IMR-90 (cell line): ENCODE measurements around the gene HYAL4. TPM values are rescaled to one million over a fixed set of nuclear protein-coding genes. Genes with fewer than 3 reads are reported as not detected.

Experiments used
- ATAC-seq: fragments of 200-7000 bp; cut with Tn5 transposase; 2 replicates; pipeline ENCODE4 v1.9.1; 2020; ENCODE audit warnings: low read depth, mild to moderate bottlenecking, moderate library complexity
- BruUV-seq: library from RNA; stranded (reverse); fragments of 400-500 nt; replicated peaks from 2 replicates; lab custom pipeline; 2021; lab: Mats Ljungman, UMichigan
- CTCF ChIA-PET: fragments of 300-600 bp; formaldehyde crosslinking; extraction: SDS; loops from one replicate; lab custom pipeline; 2021; ENCODE audit warnings: antibody characterized with exemption; lab: Yijun Ruan, JAX
- POLR2A ChIA-PET: fragments of 300-600 bp; sonication (Branson Sonifier 250); formaldehyde crosslinking; loops from one replicate; lab custom pipeline; 2022; ENCODE audit warnings: antibody characterized with exemption; ENCODE audit not compliant: unreplicated experiment; lab: Charles Lee
- DNase-seq: peaks from one replicate; pipeline ENCODE4 v3.0.0; 2013
- H2AFZ ChIP-seq: replicated peaks from 2 replicates; pipeline ENCODE3; 2013; ENCODE audit warnings: low read length, mild to moderate bottlenecking; ENCODE audit not compliant: poor library complexity
- H2AK5ac ChIP-seq: 2 replicates; pipeline ENCODE4 v1.6.1; 2013; ENCODE audit warnings: low read depth, low read length, inconsistent platforms
- H2AK9ac ChIP-seq: replicated peaks from 2 replicates; pipeline ENCODE3; 2013; ENCODE audit warnings: mild to moderate bottlenecking, low read depth, low read length, moderate library complexity; ENCODE audit not compliant: poor library complexity
- H2BK120ac ChIP-seq: 2 replicates; pipeline ENCODE4 v1.6.1; 2013; ENCODE audit warnings: low read depth, low read length, inconsistent platforms
- H2BK15ac ChIP-seq: 3 replicates; pipeline ENCODE4 v1.6.1; 2013; ENCODE audit warnings: low read depth, low read length, inconsistent platforms
- H2BK20ac ChIP-seq: 2 replicates; pipeline ENCODE4 v1.6.1; 2013; ENCODE audit warnings: low read depth, mild to moderate bottlenecking, inconsistent platforms, low read length, moderate library complexity
- H2BK5ac ChIP-seq: 2 replicates; pipeline ENCODE4 v1.6.1; 2013; ENCODE audit warnings: mild to moderate bottlenecking, low read depth, low read length, inconsistent platforms; ENCODE audit not compliant: poor library complexity, severe bottlenecking
- H3K14ac ChIP-seq: replicated peaks from 2 replicates; pipeline ENCODE4 v1.6.1; 2013; ENCODE audit warnings: low read depth, low read length, inconsistent platforms
- H3K18ac ChIP-seq: 2 replicates; pipeline ENCODE4 v1.6.1; 2013; ENCODE audit warnings: low read depth, low read length, control low read depth
- H3K23ac ChIP-seq: 2 replicates; pipeline ENCODE4 v1.6.1; 2013; ENCODE audit warnings: low read depth, low read length, inconsistent platforms
- H3K27ac ChIP-seq: 2 replicates; pipeline ENCODE4 v1.5.1; 2013; ENCODE audit warnings: mild to moderate bottlenecking, control low read depth, low read length; ENCODE audit not compliant: insufficient read depth
- H3K27me3 ChIP-seq: 2 replicates; pipeline ENCODE4 v1.6.1; 2013; ENCODE audit warnings: low read length; ENCODE audit not compliant: control insufficient read depth, insufficient read depth
- H3K36me3 ChIP-seq: 2 replicates; pipeline ENCODE4 v1.6.1; 2013; ENCODE audit warnings: low read length, mixed read lengths; ENCODE audit not compliant: control insufficient read depth, insufficient read depth
- H3K4ac ChIP-seq: 2 replicates; pipeline ENCODE4 v1.6.1; 2013; ENCODE audit warnings: low read depth, low read length, inconsistent platforms
- H3K4me1 ChIP-seq: 2 replicates; pipeline ENCODE4 v1.6.1; 2013; ENCODE audit warnings: low read length, mixed read lengths; ENCODE audit not compliant: control insufficient read depth, insufficient read depth
- H3K4me2 ChIP-seq: 2 replicates; pipeline ENCODE4 v1.6.1; 2013; ENCODE audit warnings: low read depth, mild to moderate bottlenecking, control low read depth, low read length, moderate library complexity
- H3K4me3 ChIP-seq: 2 replicates; pipeline ENCODE4 v1.5.1; 2013; ENCODE audit warnings: low read depth, mild to moderate bottlenecking, control low read depth, low read length, moderate library complexity; ENCODE audit not compliant: insufficient read depth
- H3K56ac ChIP-seq: 2 replicates; pipeline ENCODE4 v1.6.1; 2013; ENCODE audit warnings: low read length, inconsistent platforms; ENCODE audit not compliant: insufficient read depth; ENCODE audit errors: extremely low read depth
- H3K79me1 ChIP-seq, 2 experiments: 2 replicates each; pipeline ENCODE4 v1.6.1; 2013; ENCODE audit warnings: low read length in 2 of 2, inconsistent platforms in 1 of 2, low read depth in 1 of 2
- H3K9ac ChIP-seq: 2 replicates; pipeline ENCODE4 v1.6.1; 2013; ENCODE audit warnings: low read depth, low read length, control low read depth
- H3K9me1 ChIP-seq: 2 replicates; pipeline ENCODE4 v1.6.1; 2013; ENCODE audit warnings: low read length, inconsistent platforms; ENCODE audit not compliant: insufficient read depth
- H3K9me3 ChIP-seq: 2 replicates; pipeline ENCODE4 v1.6.1; 2013; ENCODE audit warnings: low read length; ENCODE audit not compliant: control insufficient read depth, insufficient read depth
- H4K20me1 ChIP-seq: 2 replicates; pipeline ENCODE4 v1.6.1; 2013; ENCODE audit warnings: low read length, inconsistent platforms; ENCODE audit not compliant: insufficient read depth
- H4K5ac ChIP-seq: 2 replicates; pipeline ENCODE4 v1.6.1; 2013; ENCODE audit warnings: mild to moderate bottlenecking, low read depth, low read length, control low read depth
- H4K8ac ChIP-seq, 2 experiments: 2 replicates each; pipeline ENCODE4 v1.6.1; 2013; ENCODE audit warnings: low read depth in 2 of 2, low read length in 2 of 2, control low read depth in 1 of 2, inconsistent platforms in 1 of 2
- H4K91ac ChIP-seq: 2 replicates; pipeline ENCODE4 v1.6.1; 2013; ENCODE audit warnings: low read depth, low read length, inconsistent platforms; ENCODE audit not compliant: insufficient read depth
- BHLHE40 ChIP-seq: fragments of 150-350 bp; IDR thresholded peaks from 2 replicates; pipeline ENCODE4 v1.6.1; 2016; ENCODE audit warnings: mild to moderate bottlenecking, low read depth, low read length
- CEBPB ChIP-seq: IDR thresholded peaks from 2 replicates; pipeline ENCODE4 v1.6.1; 2012; ENCODE audit warnings: low read depth, low read length, improper control_type of control experiment
- CHD1 ChIP-seq: IDR thresholded peaks from 2 replicates; pipeline ENCODE4 v1.6.1; 2012; ENCODE audit warnings: low read depth, low read length, improper control_type of control experiment
- CTCF ChIP-seq: conservative IDR thresholded peaks from 2 replicates; pipeline ENCODE4 v1.5.1; 2012; ENCODE audit warnings: mild to moderate bottlenecking, low read depth, low read length, improper control_type of control experiment
- FOS ChIP-seq: fragments of 150-350 bp; IDR thresholded peaks from 2 replicates; pipeline ENCODE4 v1.6.1; 2016; ENCODE audit warnings: low read depth, low read length
- MAFK ChIP-seq: IDR thresholded peaks from 2 replicates; pipeline ENCODE4 v1.6.1; 2012; ENCODE audit warnings: low read depth, low read length, improper control_type of control experiment
- MAZ ChIP-seq: IDR thresholded peaks from 2 replicates; pipeline ENCODE4 v1.6.1; 2012; ENCODE audit warnings: low read depth, mild to moderate bottlenecking, low read length, improper control_type of control experiment, moderate library complexity, borderline replicate concordance
- MXI1 ChIP-seq: IDR thresholded peaks from 2 replicates; pipeline ENCODE4 v1.6.1; 2012; ENCODE audit warnings: low read depth, mild to moderate bottlenecking, low read length, moderate library complexity, borderline replicate concordance
- NFE2L2 ChIP-seq: fragments of 150-350 bp; IDR thresholded peaks from 2 replicates; pipeline ENCODE4 v1.6.1; 2016; ENCODE audit warnings: low read depth, mild to moderate bottlenecking, low read length
- POLR2A ChIP-seq: IDR thresholded peaks from 2 replicates; pipeline ENCODE4 v1.6.1; 2012; ENCODE audit warnings: mild to moderate bottlenecking, low read depth, low read length
- RAD21 ChIP-seq: IDR thresholded peaks from 2 replicates; pipeline ENCODE4 v1.6.1; 2012; ENCODE audit warnings: low read length, improper control_type of control experiment
- RCOR1 ChIP-seq: IDR thresholded peaks from 2 replicates; pipeline ENCODE4 v1.6.1; 2012; ENCODE audit warnings: mild to moderate bottlenecking, low read length, improper control_type of control experiment; ENCODE audit not compliant: insufficient replicate concordance
- RFX5 ChIP-seq: IDR thresholded peaks from 2 replicates; pipeline ENCODE4 v1.8.0; 2012; ENCODE audit warnings: low read depth, mild to moderate bottlenecking, low read length, moderate library complexity
- SMC3 ChIP-seq: fragments of 150-350 bp; IDR thresholded peaks from 2 replicates; pipeline ENCODE4 v1.6.1; 2016; ENCODE audit warnings: low read depth, mild to moderate bottlenecking, antibody characterized with exemption, low read length, moderate library complexity
- WGBS, 2 experiments: methylation state at CpG; one replicate each; pipeline versions ENCODE4 v1.1.5 to v1.1.7; 2013; ENCODE audit warnings: missing lambda C conversion rate in 2 of 2; ENCODE audit not compliant: insufficient read length in 1 of 2; ENCODE audit errors: extremely low coverage in 2 of 2; 5-methylcytosine and 5-hydroxymethylcytosine counted together
- dilution Hi-C: fragments of 300-500 bp; cut with HindIII; formaldehyde crosslinking; loops from one replicate; pipeline ENCODE4 v1.14.3; 2018; ENCODE audit warnings: low sequenced_read_pairs; ENCODE audit not compliant: unreplicated experiment
- in situ Hi-C: fragments of 300-500 bp; cut with MboI; formaldehyde crosslinking; loops from 3 replicates; pipeline ENCODE4 v1.14.3; 2019; ENCODE audit warnings: low sequenced_read_pairs, inconsistent platforms, mixed read lengths
- intact Hi-C: fragments of 100-400 bp; cut with micrococcal nuclease; formaldehyde crosslinking; loops from 2 replicates; pipeline ENCODE4 v1.10.0; 2022
- polyA plus RNA-seq, 3 experiments: library from polyadenylated mRNA; depleted of rRNA; stranded (reverse); fragments of >200 nt; gene quantifications; 2 replicates each; pipeline ENCODE4 v1.2.3, GENCODE V29; 2012; ENCODE audit warnings: low replicate concordance in 1 of 3
- total RNA-seq: library from RNA; depleted of rRNA; stranded (reverse); fragments of >200 nt; gene quantifications from 2 replicates; pipeline ENCODE4 v1.2.3, GENCODE V29; 2012
- TF ChIP-seq, protein P1 (sequence below): fragments of 150-350 bp; IDR thresholded peaks from 2 replicates; pipeline ENCODE4 v1.6.1; 2016; ENCODE audit warnings: low read depth, mild to moderate bottlenecking, low read length, moderate library complexity, borderline replicate concordance
- TF ChIP-seq, protein P2 (sequence below): fragments of 150-350 bp; IDR thresholded peaks from 2 replicates; pipeline ENCODE4 v1.6.1; 2017; ENCODE audit warnings: mild to moderate bottlenecking, antibody characterized with exemption, low read length, low read depth

Gene HYAL4
- total and polyA plus RNA-seq, 2 of the 4 experiments (the other 2 are of a cell fraction) = not detected

- no peak for DNase-seq
- dilution Hi-C loops = no loop called here
- Histone ChIP-seq H3K27ac (no peak overlapping the region), H3K79me1 (no peaks in the 10 kb centered on the region), H4K8ac (no peak overlapping the region), H3K4me1 (no peaks in the 10 kb centered on the region), H3K4ac (no peak overlapping the region), H3K56ac (no peak overlapping the region), H3K9ac (no peak overlapping the region), H3K27me3 (no peaks in the 10 kb centered on the region), H3K14ac (no peak overlapping the region), H3K18ac (no peak overlapping the region), H2BK20ac (no peak overlapping the region), H2AFZ (no peak overlapping the region), H4K91ac (no peak overlapping the region), H3K23ac (no peak overlapping the region), H2BK5ac (no peak overlapping the region), H4K5ac (no peak overlapping the region), H4K20me1 (no peaks in the 10 kb centered on the region), H3K4me3 (no peak overlapping the region), H3K9me3 (no peaks in the 10 kb centered on the region), H3K36me3 (no peaks in the 10 kb centered on the region), H3K4me2 (no peak overlapping the region), H3K9me1 (no peaks in the 10 kb centered on the region), H2BK120ac (no peak overlapping the region), H2AK9ac (no peak overlapping the region), H2AK5ac (no peak overlapping the region), H2BK15ac (no peak overlapping the region)
- ATAC-seq = no peak
- intact Hi-C loops = no loop called here
- no CpG with 5 or more reads among the region's 12 CpGs for WGBS, 2 experiments
- ChIA-PET CTCF (no interaction called here), POLR2A (no interaction called here)
- no peak for TF ChIP-seq FOS
- no peak for TF ChIP-seq CHD1
- no peak for TF ChIP-seq POLR2A
- TF ChIP-seq CEBPB = no peak
- TF ChIP-seq NFE2L2 = no peak
- TF ChIP-seq CTCF = no peak
- TF ChIP-seq MAZ = no peak
- no peak for TF ChIP-seq MXI1
- no peak for TF ChIP-seq SMC3
- no peak for TF ChIP-seq RCOR1
- TF ChIP-seq RAD21 = no peak
- TF ChIP-seq RFX5 = no peak
- TF ChIP-seq, protein P1, sequence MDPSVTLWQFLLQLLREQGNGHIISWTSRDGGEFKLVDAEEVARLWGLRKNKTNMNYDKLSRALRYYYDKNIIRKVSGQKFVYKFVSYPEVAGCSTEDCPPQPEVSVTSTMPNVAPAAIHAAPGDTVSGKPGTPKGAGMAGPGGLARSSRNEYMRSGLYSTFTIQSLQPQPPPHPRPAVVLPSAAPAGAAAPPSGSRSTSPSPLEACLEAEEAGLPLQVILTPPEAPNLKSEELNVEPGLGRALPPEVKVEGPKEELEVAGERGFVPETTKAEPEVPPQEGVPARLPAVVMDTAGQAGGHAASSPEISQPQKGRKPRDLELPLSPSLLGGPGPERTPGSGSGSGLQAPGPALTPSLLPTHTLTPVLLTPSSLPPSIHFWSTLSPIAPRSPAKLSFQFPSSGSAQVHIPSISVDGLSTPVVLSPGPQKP = no peak
- no peak for TF ChIP-seq MAFK
- TF ChIP-seq BHLHE40 = no peak
- TF ChIP-seq, protein P2, sequence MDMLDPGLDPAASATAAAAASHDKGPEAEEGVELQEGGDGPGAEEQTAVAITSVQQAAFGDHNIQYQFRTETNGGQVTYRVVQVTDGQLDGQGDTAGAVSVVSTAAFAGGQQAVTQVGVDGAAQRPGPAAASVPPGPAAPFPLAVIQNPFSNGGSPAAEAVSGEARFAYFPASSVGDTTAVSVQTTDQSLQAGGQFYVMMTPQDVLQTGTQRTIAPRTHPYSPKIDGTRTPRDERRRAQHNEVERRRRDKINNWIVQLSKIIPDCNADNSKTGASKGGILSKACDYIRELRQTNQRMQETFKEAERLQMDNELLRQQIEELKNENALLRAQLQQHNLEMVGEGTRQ = no peak
- no TSS peak for BruUV-seq
- in situ Hi-C loops = no loop called here
Measured at GRCh38 chr7:123917878-123918277, 72.9 kb downstream of the HYAL4 start.
